A673 (cell line): Measurements from ENCODE around the gene NAV2.

Source experiments
- EZH2 ChIP-seq: fragments of 200-600 bp; sonication (generic); IDR thresholded peaks from 2 replicates; pipeline ENCODE4 v1.6.1; 2017; ENCODE audit warnings: borderline replicate concordance, low read depth, mild to moderate bottlenecking, mixed read lengths, antibody characterized with exemption, low read length; ENCODE audit not compliant: poor library complexity, severe bottlenecking
- TF ChIP-seq, protein P1 (sequence below): fragments of 300-800, 200-600 bp; sonication (generic); conservative IDR thresholded peaks from 2 replicates; pipeline ENCODE4 v1.5.1; 2017; ENCODE audit warnings: low read depth, mild to moderate bottlenecking, antibody characterized with exemption, low read length, moderate library complexity, mixed read lengths

DNA sequence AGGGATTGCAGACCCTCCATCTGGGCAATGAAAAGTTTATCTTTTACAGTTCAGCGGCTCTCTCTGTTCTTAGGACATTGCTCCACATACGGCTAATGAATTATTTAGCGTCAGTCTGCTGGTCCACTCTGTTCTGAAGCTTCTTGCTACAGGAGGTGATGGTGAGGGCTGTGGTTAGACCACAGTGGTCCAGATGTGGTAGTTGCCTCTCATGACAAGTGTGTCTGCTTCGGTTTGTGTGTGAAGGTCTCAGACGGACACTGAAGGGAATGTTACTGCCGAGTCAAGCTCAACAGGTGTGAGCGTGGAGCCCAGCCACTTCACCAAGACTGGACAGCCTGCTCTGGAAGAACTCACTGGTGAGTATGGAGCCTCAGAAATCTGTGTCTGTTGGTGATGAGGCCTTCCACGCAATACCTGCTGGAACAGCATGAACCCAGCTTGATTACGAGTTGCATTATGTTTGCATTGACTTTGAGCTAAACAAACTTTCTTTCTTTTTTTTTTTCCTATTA, 226.8 kb downstream of the NAV2 start:
- TF ChIP-seq, protein P1, sequence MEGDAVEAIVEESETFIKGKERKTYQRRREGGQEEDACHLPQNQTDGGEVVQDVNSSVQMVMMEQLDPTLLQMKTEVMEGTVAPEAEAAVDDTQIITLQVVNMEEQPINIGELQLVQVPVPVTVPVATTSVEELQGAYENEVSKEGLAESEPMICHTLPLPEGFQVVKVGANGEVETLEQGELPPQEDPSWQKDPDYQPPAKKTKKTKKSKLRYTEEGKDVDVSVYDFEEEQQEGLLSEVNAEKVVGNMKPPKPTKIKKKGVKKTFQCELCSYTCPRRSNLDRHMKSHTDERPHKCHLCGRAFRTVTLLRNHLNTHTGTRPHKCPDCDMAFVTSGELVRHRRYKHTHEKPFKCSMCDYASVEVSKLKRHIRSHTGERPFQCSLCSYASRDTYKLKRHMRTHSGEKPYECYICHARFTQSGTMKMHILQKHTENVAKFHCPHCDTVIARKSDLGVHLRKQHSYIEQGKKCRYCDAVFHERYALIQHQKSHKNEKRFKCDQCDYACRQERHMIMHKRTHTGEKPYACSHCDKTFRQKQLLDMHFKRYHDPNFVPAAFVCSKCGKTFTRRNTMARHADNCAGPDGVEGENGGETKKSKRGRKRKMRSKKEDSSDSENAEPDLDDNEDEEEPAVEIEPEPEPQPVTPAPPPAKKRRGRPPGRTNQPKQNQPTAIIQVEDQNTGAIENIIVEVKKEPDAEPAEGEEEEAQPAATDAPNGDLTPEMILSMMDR = no peak
- TF ChIP-seq EZH2 = no peak
